ENCODE results near the gene ZBTB21. TPM values are rescaled to one million over a fixed set of nuclear protein-coding genes. Genes with fewer than 3 reads are reported as not detected.
"Not testable (repeated sequence)": the region's sequence is repeated elsewhere in the genome, so short reads cannot be mapped to it uniquely, and the experiment has no call there.

ZBTB21 gene
- total RNA-seq, 1 donor from 2014 or later = 6.6 TPM

GRCh38 chr21:42003051-42003461 is 7.1 kb downstream of the ZBTB21 start:
- TF ChIP-seq, protein P1, sequence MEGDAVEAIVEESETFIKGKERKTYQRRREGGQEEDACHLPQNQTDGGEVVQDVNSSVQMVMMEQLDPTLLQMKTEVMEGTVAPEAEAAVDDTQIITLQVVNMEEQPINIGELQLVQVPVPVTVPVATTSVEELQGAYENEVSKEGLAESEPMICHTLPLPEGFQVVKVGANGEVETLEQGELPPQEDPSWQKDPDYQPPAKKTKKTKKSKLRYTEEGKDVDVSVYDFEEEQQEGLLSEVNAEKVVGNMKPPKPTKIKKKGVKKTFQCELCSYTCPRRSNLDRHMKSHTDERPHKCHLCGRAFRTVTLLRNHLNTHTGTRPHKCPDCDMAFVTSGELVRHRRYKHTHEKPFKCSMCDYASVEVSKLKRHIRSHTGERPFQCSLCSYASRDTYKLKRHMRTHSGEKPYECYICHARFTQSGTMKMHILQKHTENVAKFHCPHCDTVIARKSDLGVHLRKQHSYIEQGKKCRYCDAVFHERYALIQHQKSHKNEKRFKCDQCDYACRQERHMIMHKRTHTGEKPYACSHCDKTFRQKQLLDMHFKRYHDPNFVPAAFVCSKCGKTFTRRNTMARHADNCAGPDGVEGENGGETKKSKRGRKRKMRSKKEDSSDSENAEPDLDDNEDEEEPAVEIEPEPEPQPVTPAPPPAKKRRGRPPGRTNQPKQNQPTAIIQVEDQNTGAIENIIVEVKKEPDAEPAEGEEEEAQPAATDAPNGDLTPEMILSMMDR (IDR thresholded peaks at IDR 0.05; ENCODE audit: insufficient read depth, low read length, severe bottlenecking) = no peak
- peak; percentile 32 for DNase-seq (ENCODE audit: low read depth)
- FAIRE-seq = no peak
- Histone ChIP-seq H3K4me3 (ENCODE audit: low read depth, low read length) (no peak overlapping the region), H3K27me3 (ENCODE audit: control insufficient read depth, insufficient read depth, low read length) (no peaks in the 10 kb centered on the region), H3K36me3 (ENCODE audit: control insufficient read depth, insufficient read depth, low read length) (peaks cover 3% of the 10 kb centered on the region)

DNA sequence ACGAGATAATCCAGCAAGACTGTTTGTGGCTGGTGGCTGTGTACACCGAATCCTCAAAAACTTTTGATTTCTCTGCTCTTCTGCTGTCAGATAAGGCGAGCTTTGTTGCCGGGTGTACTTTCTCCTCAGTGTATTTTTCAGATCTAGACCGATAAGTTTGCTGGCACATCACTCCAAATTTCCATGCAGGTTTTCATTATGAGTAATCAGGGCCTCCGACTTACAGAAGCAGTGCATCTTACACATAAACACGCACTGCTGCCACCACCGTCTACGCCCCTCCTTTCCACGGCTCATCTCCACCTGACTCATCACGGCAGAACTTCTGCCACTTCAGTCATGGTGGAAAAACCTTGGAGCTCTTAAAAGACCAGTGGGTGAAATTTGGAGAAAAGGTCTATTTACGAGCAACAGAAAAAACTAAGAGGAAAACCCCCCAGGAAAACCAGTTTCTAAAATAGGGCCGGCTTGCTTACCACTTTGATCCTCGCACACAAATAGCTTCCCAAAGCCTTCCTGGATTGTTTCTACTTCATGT is 7.7 kb downstream of the ZBTB21 start:
- TF ChIP-seq, protein P1 (IDR thresholded peaks at IDR 0.05; ENCODE audit: insufficient read depth, low read length, severe bottlenecking) = no peak
- H3K27me3 ChIP-seq (ENCODE audit: control insufficient read depth, insufficient read depth, low read length) = no peaks in the 10 kb centered on the region
- DNase-seq (ENCODE audit: low read depth) = peak; percentile 8
- FAIRE-seq = no peak
- peaks cover 2% of the 10 kb centered on the region for H3K36me3 ChIP-seq (ENCODE audit: control insufficient read depth, insufficient read depth, low read length)
- no peak overlapping the region for H3K4me3 ChIP-seq (ENCODE audit: low read depth, low read length)

DNA sequence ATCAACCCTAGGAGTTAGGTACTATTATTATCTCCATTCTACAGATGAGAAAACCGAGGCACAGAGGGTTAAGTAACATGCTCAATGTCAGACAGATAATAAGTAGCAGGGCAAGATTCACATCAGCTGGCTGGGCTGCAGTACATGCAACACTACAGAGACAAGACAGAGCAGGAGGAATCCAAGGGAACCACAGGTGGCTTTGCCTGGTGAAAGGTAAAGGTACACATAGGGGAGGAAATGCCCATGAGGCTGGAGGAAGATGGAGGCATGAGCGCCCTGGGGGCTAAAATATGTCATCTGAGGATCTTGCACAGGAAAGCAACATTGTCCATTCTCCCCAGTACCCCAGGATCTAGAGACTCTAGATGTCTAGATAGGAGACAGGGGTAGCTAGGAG is 8.4 kb downstream of the ZBTB21 start:
- peaks cover 2% of the 10 kb centered on the region for H3K36me3 ChIP-seq (ENCODE audit: control insufficient read depth, insufficient read depth, low read length)
- FAIRE-seq (no peak), DNase-seq (ENCODE audit: low read depth) (no peak)
- H3K4me3 ChIP-seq (ENCODE audit: low read depth, low read length) = no peak overlapping the region
- TF ChIP-seq, protein P1 (IDR thresholded peaks at IDR 0.05; ENCODE audit: insufficient read depth, low read length, severe bottlenecking) = no peak
- H3K27me3 ChIP-seq (ENCODE audit: control insufficient read depth, insufficient read depth, low read length) = no peaks in the 10 kb centered on the region

GRCh38 chr21:42000908-42001307 is 9.3 kb downstream of the ZBTB21 start:
- TF ChIP-seq, protein P1 (IDR thresholded peaks at IDR 0.05; ENCODE audit: insufficient read depth, low read length, severe bottlenecking) = no peak
- H3K36me3 ChIP-seq (ENCODE audit: control insufficient read depth, insufficient read depth, low read length) = peaks cover 2% of the 10 kb centered on the region
- DNase-seq (ENCODE audit: low read depth) = no peak
- no peak for FAIRE-seq
- no peaks in the 10 kb centered on the region for H3K27me3 ChIP-seq (ENCODE audit: control insufficient read depth, insufficient read depth, low read length)
- no peak overlapping the region for H3K4me3 ChIP-seq (ENCODE audit: low read depth, low read length)

DNA sequence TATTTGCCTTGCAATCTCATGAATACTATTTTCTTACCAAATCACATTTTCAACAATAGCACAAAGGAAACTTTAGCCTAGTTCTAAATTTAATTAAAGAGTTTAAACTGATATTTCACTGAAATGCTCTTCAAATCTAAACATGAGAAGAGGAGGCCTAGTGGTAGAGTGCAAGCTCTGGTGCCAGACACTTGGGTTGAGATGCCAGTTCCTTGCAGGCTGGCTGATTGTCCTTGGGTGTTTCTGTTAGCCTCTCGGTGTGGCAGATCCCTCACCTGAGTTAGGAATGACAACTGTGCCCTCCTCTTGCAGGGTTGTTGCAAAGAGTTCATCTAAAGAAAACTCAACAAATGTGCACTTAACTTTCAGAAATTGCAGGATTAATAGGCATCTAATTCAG is 12.5 kb downstream of the ZBTB21 start:
- Histone ChIP-seq H3K27me3 (ENCODE audit: control insufficient read depth, insufficient read depth, low read length) (no peaks in the 10 kb centered on the region), H3K36me3 (ENCODE audit: control insufficient read depth, insufficient read depth, low read length) (peaks cover 3% of the 10 kb centered on the region), H3K4me3 (ENCODE audit: low read depth, low read length) (no peak overlapping the region)
- FAIRE-seq (no peak), DNase-seq (ENCODE audit: low read depth) (no peak)
- TF ChIP-seq, protein P1 (IDR thresholded peaks at IDR 0.05; ENCODE audit: insufficient read depth, low read length, severe bottlenecking) = no peak

- DNase-seq (ENCODE audit: low read depth) = no peak
- Histone ChIP-seq H3K36me3 (ENCODE audit: control insufficient read depth, insufficient read depth, low read length) (peaks cover 4% of the 10 kb centered on the region), H3K27me3 (ENCODE audit: control insufficient read depth, insufficient read depth, low read length) (no peaks in the 10 kb centered on the region), H3K4me3 (ENCODE audit: low read depth, low read length) (no peak overlapping the region)
- FAIRE-seq = no peak
- TF ChIP-seq, protein P1 (IDR thresholded peaks at IDR 0.05; ENCODE audit: insufficient read depth, low read length, severe bottlenecking) = no peak
Observed at GRCh38 chr21:41995577-41995976, 14.6 kb downstream of the ZBTB21 start.

- not testable (repeated sequence) for H3K36me3 ChIP-seq (ENCODE audit: control insufficient read depth, insufficient read depth, low read length); DNase-seq (ENCODE audit: low read depth); H3K27me3 ChIP-seq (ENCODE audit: control insufficient read depth, insufficient read depth, low read length); H3K4me3 ChIP-seq (ENCODE audit: low read depth, low read length); FAIRE-seq
Observed at GRCh38 chr21:41994613-41995012, 15.5 kb downstream of the ZBTB21 start.

Data from bronchial epithelial cell (primary cell).